Right cardiac atrium (tissue), 5 donors: ENCODE data around the gene FANCC. TPM values are rescaled to one million over a fixed set of nuclear protein-coding genes. Genes with fewer than 3 reads are reported as not detected.
A peak's percentile ranks its signal among the peaks of the same experiment; 100 is the strongest.

Experiments
- ATAC-seq, 2 donors: fragments of 200-7000 bp; cut with Tn5 transposase; one replicate each; pipeline versions ENCODE4 v1.8.0 to v1.9.1; 2020; ENCODE audit warnings: moderate library complexity in 2 of 2, mild to moderate bottlenecking in 1 of 2
- DNase-seq, 3 donors: peaks; one replicate each; pipeline ENCODE4 v3.0.0-alpha.2; 2020
- H3K27ac ChIP-seq: one replicate; pipeline ENCODE4 v1.5.1; 2013; ENCODE audit warnings: mild to moderate bottlenecking, low read length, control low read depth, moderate library complexity
- H3K27me3 ChIP-seq: one replicate; pipeline ENCODE4 v1.6.1; 2013; ENCODE audit not compliant: control insufficient read depth, insufficient read depth
- H3K4me1 ChIP-seq: one replicate; pipeline ENCODE4 v1.6.1; 2013; ENCODE audit warnings: low read length; ENCODE audit not compliant: control insufficient read depth, insufficient read depth
- H3K4me3 ChIP-seq: one replicate; pipeline ENCODE4 v1.5.1; 2013; ENCODE audit warnings: low read length, control low read depth
- H3K9me3 ChIP-seq: one replicate; pipeline ENCODE4 v1.6.1; 2013; ENCODE audit warnings: low read length; ENCODE audit not compliant: control insufficient read depth
- WGBS: extraction: QIAGEN DNeasy Blood & Tissue Kit; methylation state at CpG from one replicate; pipeline ENCODE4 v1.1.7; 2013; 5-methylcytosine and 5-hydroxymethylcytosine counted together
- intact Hi-C, 4 donors: fragments of 100-400 bp; cut with DNase I; formaldehyde crosslinking; loops; one replicate each; pipeline versions ENCODE4 v1.11.0 to v1.14.0; 2022 to 2023
- polyA plus RNA-seq: library from polyadenylated mRNA; stranded (reverse); fragments of 200-250 nt; gene quantifications from one replicate; pipeline ENCODE4 v1.2.3, GENCODE V29; 2013
- total RNA-seq, 4 donors: library from RNA; stranded (reverse); fragmentation: NEBNext Ultra II Directional; extraction: Animal tissue kit (Norgen Biotek cat#: 25700); gene quantifications; one replicate each; pipeline ENCODE4 v1.2.1, GENCODE V29; 2021
- donor health status: healthy with polysubstance abuse.
- donor health status: DM: no; HTN: yes; CAD: no.
- donor health status: DM: no; HTN: no; CAD: no.
- donor health status: DM: no; HTN: yes; CAD: no; lungs with severe emphysema.
- donor health status: DM: yes; HTN: yes; CAD: no.

Gene FANCC
- total and polyA plus RNA-seq, 5 donors: 3.2 to 6.6 (median 4.3) TPM

GRCh38 chr9:95171001-95171400 is 146.5 kb downstream of the FANCC start:
- DNase-seq (no peak), ATAC-seq (no peak)
- no peak overlapping the region for H3K4me3 ChIP-seq
- no peaks in the 10 kb centered on the region for H3K4me1 ChIP-seq
- no peaks in the 10 kb centered on the region for H3K27me3 ChIP-seq
- intact Hi-C loops: no loop called here
- WGBS: 40% methylated on average over 4 of the region's 4 CpGs
- no peaks in the 10 kb centered on the region for H3K9me3 ChIP-seq
- H3K27ac ChIP-seq: no peak overlapping the region

DNA sequence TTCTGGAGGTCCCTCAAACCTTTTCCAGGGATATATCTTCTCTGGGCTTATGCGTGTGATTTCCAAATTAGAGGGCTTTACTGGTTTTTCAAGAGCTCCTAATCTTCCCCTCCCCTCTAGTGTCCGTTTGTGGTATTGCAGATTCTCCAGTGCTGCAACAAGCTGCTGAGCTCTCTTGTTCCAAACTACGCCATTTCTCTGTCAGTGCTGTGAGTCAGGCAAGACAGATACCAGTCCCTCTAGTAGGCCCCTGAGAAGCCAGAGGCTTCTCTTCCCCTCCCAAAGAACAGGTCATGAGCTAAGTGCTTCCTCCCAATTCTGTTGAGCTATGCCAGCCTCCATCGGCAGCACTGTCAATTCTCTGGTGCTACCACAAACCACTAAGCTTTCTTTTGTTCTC is 149.5 kb downstream of the FANCC start:
- no peaks in the 10 kb centered on the region for H3K27me3 ChIP-seq
- H3K27ac ChIP-seq: no peak overlapping the region
- DNase-seq (peak in 1 of 3 donors; percentile 27), ATAC-seq (peak; percentile 42 to 51)
- intact Hi-C loops: no loop called here
- H3K4me1 ChIP-seq: no peaks in the 10 kb centered on the region
- no peak overlapping the region for H3K4me3 ChIP-seq
- WGBS: 60% methylated on average over 4 of the region's 4 CpGs
- no peaks in the 10 kb centered on the region for H3K9me3 ChIP-seq

GRCh38 chr9:95165004-95165403 is 152.5 kb downstream of the FANCC start:
- Histone ChIP-seq H3K27me3 (no peaks in the 10 kb centered on the region), H3K27ac (no peak overlapping the region), H3K9me3 (no peaks in the 10 kb centered on the region), H3K4me1 (no peaks in the 10 kb centered on the region), H3K4me3 (no peak overlapping the region)
- intact Hi-C loops: no loop called here
- WGBS: 79% methylated on average over 1 of the region's 1 CpG
- DNase-seq (no peak), ATAC-seq (no peak)

DNA sequence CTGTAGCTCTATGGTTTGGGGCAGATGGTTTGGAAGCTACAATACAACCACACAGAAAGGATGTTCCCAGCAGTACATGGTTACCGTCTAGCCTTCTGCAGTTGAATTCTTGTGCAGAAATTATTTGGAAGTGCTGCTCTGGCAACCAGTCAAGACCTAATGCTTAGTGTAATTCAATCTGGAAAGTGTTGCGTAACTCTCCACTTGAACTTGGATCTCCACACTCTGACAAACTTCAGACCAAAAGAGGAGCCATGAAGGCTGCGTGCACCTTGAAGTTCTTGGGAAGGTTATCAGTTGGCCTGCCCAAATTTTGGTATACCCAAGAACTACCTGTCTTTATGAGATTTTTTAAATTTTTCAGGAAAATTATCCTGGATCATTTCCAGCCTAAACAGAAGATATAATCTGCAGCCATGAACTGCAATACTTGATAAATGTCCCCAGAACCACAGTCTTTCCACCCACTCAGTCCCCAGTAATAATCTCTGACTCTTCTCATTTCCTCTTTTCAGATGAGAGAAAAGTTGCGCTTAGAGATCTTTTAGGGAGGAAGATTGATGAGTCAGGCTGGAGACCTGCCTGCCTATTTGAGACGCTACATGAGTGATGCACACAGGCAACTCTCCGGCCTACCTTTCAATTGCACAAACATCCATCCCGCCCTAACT is 159.9 kb downstream of the FANCC start:
- Histone ChIP-seq H3K9me3 (no peaks in the 10 kb centered on the region), H3K4me3 (no peak overlapping the region), H3K27me3 (no peaks in the 10 kb centered on the region), H3K27ac (peak overlapping the region; percentile 1), H3K4me1 (no peaks in the 10 kb centered on the region)
- intact Hi-C loops: no loop called here
- WGBS: 52% methylated on average over 7 of the region's 7 CpGs
- ATAC-seq: peak; percentile 92 to 96
- peak in 1 of 3 donors; percentile 55 for DNase-seq

DNA sequence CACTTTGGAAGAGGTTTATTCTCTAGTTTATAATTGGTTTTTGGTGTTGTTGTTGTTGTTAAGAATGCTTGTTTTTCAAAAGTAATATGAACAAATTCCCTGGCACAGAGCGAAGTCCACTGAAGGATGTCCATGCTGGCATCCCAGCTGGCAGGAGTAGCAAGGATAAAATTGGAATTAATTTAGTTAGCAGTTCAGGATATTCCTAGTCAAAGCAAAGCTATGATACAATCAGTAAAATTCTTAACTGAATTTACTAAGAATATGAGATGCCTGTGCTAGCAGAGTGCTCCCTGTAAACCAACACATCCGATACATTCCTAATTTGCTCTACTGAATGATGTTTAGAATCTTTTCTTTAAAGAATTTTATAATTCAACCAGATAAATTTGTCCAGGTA is 161.4 kb downstream of the FANCC start:
- Histone ChIP-seq H3K27ac (no peak overlapping the region), H3K27me3 (no peaks in the 10 kb centered on the region), H3K9me3 (no peaks in the 10 kb centered on the region), H3K4me3 (no peak overlapping the region), H3K4me1 (no peaks in the 10 kb centered on the region)
- ATAC-seq (no peak), DNase-seq (no peak)
- intact Hi-C loops: no loop called here
- 96% methylated on average over 2 of the region's 2 CpGs for WGBS

DNA sequence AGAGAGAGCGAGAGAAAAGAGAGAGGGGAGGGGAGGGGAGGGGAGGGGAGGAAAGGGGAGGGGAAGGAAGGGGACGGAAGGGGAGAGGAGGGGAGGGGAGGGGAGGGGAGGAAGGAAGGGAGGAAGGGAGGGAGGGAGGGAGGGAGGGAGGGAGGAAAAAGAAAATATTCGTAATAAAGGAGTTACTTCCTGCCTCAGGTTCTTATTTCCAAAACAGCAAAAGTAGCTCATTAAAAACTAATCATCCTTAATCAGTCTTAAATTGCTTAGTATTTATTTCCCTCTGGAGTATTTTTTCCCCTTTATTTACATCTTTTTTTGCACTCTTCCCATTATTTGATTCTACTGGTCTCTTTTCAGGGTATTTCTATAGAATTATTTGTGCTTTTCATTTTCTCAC is 162.3 kb downstream of the FANCC start:
- no peaks in the 10 kb centered on the region for H3K27me3 ChIP-seq
- WGBS: 45% methylated on average over 2 of the region's 3 CpGs
- H3K9me3 ChIP-seq: no peaks in the 10 kb centered on the region
- no peaks in the 10 kb centered on the region for H3K4me1 ChIP-seq
- H3K27ac ChIP-seq: no peak overlapping the region
- intact Hi-C loops: no loop called here
- DNase-seq (no peak), ATAC-seq (no peak)
- H3K4me3 ChIP-seq: no peak overlapping the region

DNA sequence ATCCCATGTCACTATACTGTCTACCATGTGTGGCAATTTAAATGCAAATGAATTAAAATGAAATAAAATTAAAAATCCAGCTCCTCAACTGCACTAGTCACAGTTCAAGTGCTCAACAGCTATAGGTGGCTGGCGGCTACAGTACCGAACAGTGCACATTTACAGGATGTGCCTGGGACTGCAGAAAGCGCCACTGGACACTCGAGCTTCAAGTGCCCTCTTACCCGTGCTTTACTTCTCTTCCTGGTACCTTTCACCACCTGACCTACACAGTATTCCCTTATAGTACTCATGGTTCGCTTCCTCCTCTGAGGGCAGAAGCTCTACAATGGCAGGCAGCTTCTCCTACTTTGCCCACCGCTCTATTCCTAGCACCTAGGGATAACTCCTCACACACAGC is 166.6 kb downstream of the FANCC start:
- Histone ChIP-seq H3K4me3 (no peak overlapping the region), H3K27me3 (no peaks in the 10 kb centered on the region), H3K4me1 (no peaks in the 10 kb centered on the region), H3K9me3 (no peaks in the 10 kb centered on the region), H3K27ac (no peak overlapping the region)
- intact Hi-C loops: no loop called here
- DNase-seq: no peak
- WGBS: 91% methylated on average over 7 of the region's 7 CpGs
- ATAC-seq: no peak

GRCh38 chr9:95148208-95148520 is 169.3 kb downstream of the FANCC start:
- DNase-seq (no peak), ATAC-seq (no peak)
- no peaks in the 10 kb centered on the region for H3K27me3 ChIP-seq
- no peak overlapping the region for H3K27ac ChIP-seq
- intact Hi-C loops: no loop called here
- no peaks in the 10 kb centered on the region for H3K9me3 ChIP-seq
- H3K4me1 ChIP-seq: no peaks in the 10 kb centered on the region
- no peak overlapping the region for H3K4me3 ChIP-seq
- WGBS: 86% methylated on average over 2 of the region's 2 CpGs

DNA sequence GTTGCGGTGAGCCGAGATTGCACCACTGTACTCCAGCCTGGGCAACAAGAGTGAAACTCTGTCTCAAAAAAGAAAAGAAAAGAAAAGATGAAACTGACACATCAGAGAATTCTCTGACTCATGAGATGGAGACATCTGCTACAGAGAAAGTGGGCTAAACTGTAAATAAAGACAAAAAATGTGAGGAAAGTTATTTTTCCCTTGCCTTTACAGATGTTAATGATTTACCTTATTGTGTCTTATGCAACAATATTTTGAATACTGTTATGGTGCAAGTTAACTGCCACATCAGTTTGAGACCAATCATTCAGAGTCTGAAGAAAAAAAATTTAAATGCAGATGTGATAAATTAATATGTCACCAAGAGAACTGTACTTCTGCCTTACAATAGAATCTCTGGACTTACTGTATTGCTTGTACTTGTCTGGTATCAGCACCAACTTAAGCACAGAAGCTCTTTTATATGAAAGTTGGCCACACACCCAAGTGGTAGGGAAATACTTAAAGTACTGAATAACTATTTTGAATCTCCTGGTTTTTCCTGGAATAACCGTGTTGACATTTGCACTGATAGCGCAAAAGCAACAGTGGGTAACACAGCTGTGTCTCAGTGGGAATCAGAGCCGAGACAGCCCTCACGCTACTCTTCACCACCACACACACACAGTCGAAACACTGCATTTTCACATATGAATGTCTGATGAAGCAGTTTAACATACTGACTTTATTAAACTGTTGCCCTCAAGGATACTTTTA is 169.9 kb downstream of the FANCC start:
- Histone ChIP-seq H3K4me3 (no peak overlapping the region), H3K4me1 (no peaks in the 10 kb centered on the region), H3K27me3 (no peaks in the 10 kb centered on the region), H3K27ac (no peak overlapping the region), H3K9me3 (no peaks in the 10 kb centered on the region)
- WGBS: 74% methylated on average over 7 of the region's 7 CpGs
- DNase-seq: no peak
- intact Hi-C loops: no loop called here
- ATAC-seq: peak in 1 of 2 donors; percentile 33

GRCh38 chr9:95143591-95144561 is 173.6 kb downstream of the FANCC start:
- intact Hi-C loops: no loop called here
- no peaks in the 10 kb centered on the region for H3K9me3 ChIP-seq
- no peak overlapping the region for H3K4me3 ChIP-seq
- H3K27me3 ChIP-seq: no peaks in the 10 kb centered on the region
- peak; percentile 89 to 96 (median 91) for DNase-seq
- H3K4me1 ChIP-seq: no peaks in the 10 kb centered on the region
- WGBS: 68% methylated on average over 18 of the region's 18 CpGs
- ATAC-seq: peak; percentile 89 to 95
- H3K27ac ChIP-seq: no peak overlapping the region

DNA sequence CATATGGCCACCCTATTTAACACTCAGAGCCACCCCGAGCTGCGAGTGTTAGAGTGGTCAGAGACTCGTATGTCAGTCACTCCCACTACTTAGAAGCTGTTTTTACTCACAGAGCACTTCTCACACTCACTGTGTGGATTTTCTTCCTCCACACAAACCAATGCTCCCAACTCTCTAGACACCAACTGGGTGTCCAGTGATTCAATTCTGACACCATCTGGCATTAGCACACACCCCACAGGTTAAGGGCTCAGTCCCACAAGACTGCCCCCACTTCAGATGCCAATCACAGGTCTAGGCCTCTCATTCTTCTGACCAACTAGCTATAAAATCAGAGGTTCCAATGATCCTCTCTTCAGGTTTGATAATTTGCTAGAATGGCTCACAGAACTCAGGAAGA is 174.8 kb downstream of the FANCC start:
- 92% methylated on average over 3 of the region's 3 CpGs for WGBS
- Histone ChIP-seq H3K27me3 (no peaks in the 10 kb centered on the region), H3K27ac (no peak overlapping the region), H3K9me3 (no peaks in the 10 kb centered on the region), H3K4me3 (no peak overlapping the region), H3K4me1 (no peaks in the 10 kb centered on the region)
- intact Hi-C loops: no loop called here
- no peak for ATAC-seq
- no peak for DNase-seq
